KMS-11 (cell line): ENCODE measurements around the gene PTTG2.

Experiments used
- H2AFZ ChIP-seq: fragments of 200-600 bp; sonication (generic); 2 replicates; pipeline ENCODE4 v1.6.1; 2016; ENCODE audit warnings: antibody characterized with exemption, mixed run types, low read depth
- H3K27ac ChIP-seq: fragments of 200-600 bp; sonication (generic); 2 replicates; pipeline ENCODE4 v1.6.1; 2016; ENCODE audit warnings: mild to moderate bottlenecking, mixed run types
- H3K27me3 ChIP-seq: fragments of 200-600 bp; sonication (generic); 2 replicates; pipeline ENCODE4 v1.6.1; 2017; ENCODE audit warnings: mild to moderate bottlenecking, low read depth, mixed run types, moderate library complexity; ENCODE audit not compliant: insufficient read depth
- H3K36me3 ChIP-seq: fragments of 200-600 bp; sonication (generic); 2 replicates; pipeline ENCODE4 v1.6.1; 2017; ENCODE audit warnings: mild to moderate bottlenecking, mixed run types; ENCODE audit not compliant: insufficient read depth
- H3K4me1 ChIP-seq: fragments of 200-600 bp; sonication (generic); 2 replicates; pipeline ENCODE4 v1.6.1; 2016; ENCODE audit warnings: mild to moderate bottlenecking, low read depth, mixed run types; ENCODE audit not compliant: poor library complexity, severe bottlenecking
- H3K4me2 ChIP-seq: fragments of 200-600 bp; sonication (generic); 2 replicates; pipeline ENCODE4 v1.7.0; 2016; ENCODE audit warnings: mild to moderate bottlenecking, mixed run types
- H3K4me3 ChIP-seq: fragments of 200-600 bp; sonication (generic); IDR thresholded peaks from 2 replicates; pipeline ENCODE4 v1.6.1; 2017; ENCODE audit warnings: low read depth, low read length, mixed read lengths; ENCODE audit not compliant: insufficient read depth
- H3K79me2 ChIP-seq: fragments of 200-600 bp; sonication (generic); 2 replicates; pipeline ENCODE4 v1.6.1; 2016; ENCODE audit warnings: low read depth, mixed run types; ENCODE audit not compliant: insufficient read depth
- H3K9ac ChIP-seq: fragments of 200-600 bp; sonication (generic); 2 replicates; pipeline ENCODE4 v1.6.1; 2016; ENCODE audit warnings: mild to moderate bottlenecking, mixed run types
- H4K20me1 ChIP-seq: fragments of 200-600 bp; sonication (generic); 2 replicates; pipeline ENCODE4 v1.6.1; 2016; ENCODE audit warnings: mild to moderate bottlenecking, mixed run types; ENCODE audit not compliant: insufficient read depth
- CTCF ChIP-seq: fragments of 200-600 bp; sonication (generic); conservative IDR thresholded peaks from 2 replicates; pipeline ENCODE4 v1.6.1; 2017; ENCODE audit warnings: low read depth, mild to moderate bottlenecking, antibody characterized with exemption, low read length, moderate library complexity, mixed read lengths

Gene PTTG2

DNA sequence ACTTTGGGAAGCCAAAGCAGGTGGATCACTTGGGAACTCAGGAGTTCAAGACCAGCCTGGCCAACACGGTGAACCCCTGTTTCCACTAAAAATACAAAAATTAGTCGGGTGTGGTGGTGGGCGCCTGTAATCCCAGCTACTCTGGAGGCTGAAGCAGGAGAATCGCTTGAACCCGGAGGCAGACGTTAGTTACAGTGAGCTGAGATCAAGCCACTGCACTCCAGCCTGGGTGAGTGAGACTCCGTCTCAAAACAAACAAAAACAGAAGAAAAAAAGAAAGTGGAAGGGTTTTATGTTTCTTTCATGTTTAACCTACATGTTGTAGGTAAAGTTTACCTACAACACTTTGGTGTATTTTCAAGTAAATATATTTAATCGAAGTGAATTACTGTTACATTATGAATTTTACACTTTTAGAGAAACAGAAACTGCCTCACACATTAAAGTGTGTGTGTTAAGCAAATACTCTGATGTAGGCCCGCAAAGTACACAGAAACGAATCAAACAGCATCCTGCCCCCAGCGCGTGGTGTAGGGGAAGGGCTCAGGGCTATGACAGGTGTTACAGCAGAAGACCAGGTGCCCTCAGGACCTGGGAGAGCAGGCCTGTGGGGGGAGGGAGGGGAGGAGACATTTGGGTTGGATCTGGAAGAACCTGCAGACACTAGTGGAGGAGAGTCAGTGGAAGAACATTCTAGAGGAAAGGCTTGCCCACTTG, 39.0 kb downstream of the PTTG2 start:
- no peaks in the 10 kb centered on the region for H3K27me3 ChIP-seq
- H3K36me3 ChIP-seq, result no peaks in the 10 kb centered on the region
- H2AFZ ChIP-seq, result no peak overlapping the region
- H3K4me3 ChIP-seq, result no peak overlapping the region
- H3K4me2 ChIP-seq, result no peak overlapping the region
- TF ChIP-seq CTCF, result no peak
- no peaks in the 10 kb centered on the region for H3K4me1 ChIP-seq
- H4K20me1 ChIP-seq, result no peaks in the 10 kb centered on the region
- no peaks in the 10 kb centered on the region for H3K79me2 ChIP-seq
- H3K9ac ChIP-seq, result no peak overlapping the region
- no peak overlapping the region for H3K27ac ChIP-seq

DNA sequence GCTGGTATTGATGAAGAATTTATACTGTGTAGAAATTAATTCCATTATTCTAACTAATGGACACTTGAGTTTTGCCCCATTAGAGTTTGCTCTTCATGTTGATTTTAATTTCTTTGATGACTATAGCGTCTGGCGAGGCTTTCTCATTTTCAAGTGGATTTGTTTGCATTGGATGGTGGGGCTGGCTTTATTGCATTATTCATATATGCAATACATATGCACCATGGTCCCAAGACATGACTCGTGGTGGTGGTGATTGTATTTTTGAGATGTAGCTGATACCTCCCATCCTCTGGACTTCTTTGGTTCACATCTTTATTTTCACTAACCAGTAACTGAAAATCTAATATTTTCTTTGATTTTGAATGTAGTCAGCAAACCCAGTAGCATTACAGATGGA, 39.8 kb downstream of the PTTG2 start:
- Histone ChIP-seq H3K4me2 (no peak overlapping the region), H3K36me3 (no peaks in the 10 kb centered on the region), H2AFZ (no peak overlapping the region), H3K9ac (no peak overlapping the region), H4K20me1 (no peaks in the 10 kb centered on the region), H3K4me1 (no peaks in the 10 kb centered on the region), H3K27me3 (no peaks in the 10 kb centered on the region), H3K4me3 (no peak overlapping the region), H3K27ac (no peak overlapping the region), H3K79me2 (no peaks in the 10 kb centered on the region)
- no peak for TF ChIP-seq CTCF

DNA sequence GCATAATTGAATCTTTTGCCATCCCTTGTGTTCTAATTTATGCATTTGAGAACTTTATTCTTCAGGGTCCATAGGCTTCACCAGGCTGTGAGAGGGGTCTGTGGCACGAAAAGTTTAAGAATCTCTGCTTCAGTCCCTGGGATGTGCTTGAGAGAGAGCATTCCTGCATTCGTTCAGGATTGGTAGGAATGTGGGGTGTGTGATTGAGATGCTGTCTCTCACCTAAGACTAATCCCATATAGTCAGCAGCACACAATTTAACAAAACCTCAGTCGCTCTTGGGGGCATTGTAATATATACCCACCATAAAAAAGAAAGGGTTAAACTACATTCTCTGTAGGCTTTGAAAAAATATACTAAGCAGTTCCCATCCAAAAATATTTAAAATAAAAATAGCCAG, 41.7 kb downstream of the PTTG2 start:
- no peak overlapping the region for H3K9ac ChIP-seq
- H2AFZ ChIP-seq, result no peak overlapping the region
- H3K79me2 ChIP-seq, result no peaks in the 10 kb centered on the region
- no peak overlapping the region for H3K4me2 ChIP-seq
- H3K27me3 ChIP-seq, result no peaks in the 10 kb centered on the region
- no peaks in the 10 kb centered on the region for H4K20me1 ChIP-seq
- TF ChIP-seq CTCF, result no peak
- H3K4me1 ChIP-seq, result no peaks in the 10 kb centered on the region
- H3K27ac ChIP-seq, result no peak overlapping the region
- no peaks in the 10 kb centered on the region for H3K36me3 ChIP-seq
- no peak overlapping the region for H3K4me3 ChIP-seq

- Histone ChIP-seq H3K4me1 (no peaks in the 10 kb centered on the region), H3K9ac (no peak overlapping the region), H3K27ac (no peak overlapping the region)
Observed at GRCh38 chr4:38002451-38003071, 42.4 kb downstream of the PTTG2 start.

More at GRCh38 chr4:38002451-38003071, 42.4 kb downstream of the PTTG2 start:
- Histone ChIP-seq H4K20me1 (no peaks in the 10 kb centered on the region), H3K36me3 (no peaks in the 10 kb centered on the region), H3K4me2 (no peak overlapping the region), H2AFZ (no peak overlapping the region), H3K27me3 (no peaks in the 10 kb centered on the region), H3K4me3 (no peak overlapping the region), H3K79me2 (no peaks in the 10 kb centered on the region)
- no peak for TF ChIP-seq CTCF
